ENCODE data around the gene PSG11. TPM values are rescaled to one million over a fixed set of nuclear protein-coding genes. Genes with fewer than 3 reads are reported as not detected.

Gene PSG11
- total and polyA plus RNA-seq, 9 of the 15 experiments (the other 6 are each of a cell fraction or from before 2014, with no cell fraction given), result not detected

Other genes starting within 250 kb of the PSG11 start
- not detected in 2 replicates for gene PSG1, start 146.8 kb downstream of the PSG11 start, total RNA-seq (2014; rRNA removed)
- not detected in 2 replicates for gene PSG1, start 146.8 kb downstream of the PSG11 start, total RNA-seq (2014; rRNA removed; fragmentation: Illumina TruSeq; extraction: Trizol)
- not detected in 2 replicates for gene PSG1, start 146.8 kb downstream of the PSG11 start, total RNA-seq (2015; rRNA removed; fragmentation: Illumina TruSeq; extraction: Trizol)
- gene PSG1, start 146.8 kb downstream of the PSG11 start, total RNA-seq (2021), result not detected in 2 replicates
- gene PSG1, start 146.8 kb downstream of the PSG11 start, polyA plus RNA-seq (2011; rRNA removed), result not detected in 2 replicates
- not detected in 2 replicates for gene PSG1, start 146.8 kb downstream of the PSG11 start, polyA plus RNA-seq (2014; fragmentation: Illumina TruSeq; extraction: Trizol)
- gene PSG1, start 146.8 kb downstream of the PSG11 start, polyA plus RNA-seq (2014; fragmentation: Nextera tagmentation; extraction: Ambion mirVana), result not detected
- gene PSG1, start 146.8 kb downstream of the PSG11 start, polyA plus RNA-seq (2014; rRNA removed), result not detected in 2 replicates
- gene PSG6, start 108.6 kb downstream of the PSG11 start, total RNA-seq (2014; rRNA removed), result not detected in 2 replicates
- gene PSG6, start 108.6 kb downstream of the PSG11 start, total RNA-seq (2014; rRNA removed; fragmentation: Illumina TruSeq; extraction: Trizol), result not detected in 2 replicates
- gene PSG6, start 108.6 kb downstream of the PSG11 start, total RNA-seq (2015; rRNA removed; fragmentation: Illumina TruSeq; extraction: Trizol), result not detected in 2 replicates
- gene PSG6, start 108.6 kb downstream of the PSG11 start, total RNA-seq (2021), result not detected in 2 replicates
- not detected in 2 replicates for gene PSG6, start 108.6 kb downstream of the PSG11 start, polyA plus RNA-seq (2011; rRNA removed)
- not detected in 2 replicates for gene PSG6, start 108.6 kb downstream of the PSG11 start, polyA plus RNA-seq (2014; fragmentation: Illumina TruSeq; extraction: Trizol)
- gene PSG6, start 108.6 kb downstream of the PSG11 start, polyA plus RNA-seq (2014; fragmentation: Nextera tagmentation; extraction: Ambion mirVana), result not detected
- gene PSG6, start 108.6 kb downstream of the PSG11 start, polyA plus RNA-seq (2014; rRNA removed), result not detected in 2 replicates
- not detected in 2 replicates for gene PSG7, start 89.3 kb downstream of the PSG11 start, total RNA-seq (2014; rRNA removed)
- gene PSG7, start 89.3 kb downstream of the PSG11 start, total RNA-seq (2014; rRNA removed; fragmentation: Illumina TruSeq; extraction: Trizol), result not detected in 2 replicates
- not detected in 2 replicates for gene PSG7, start 89.3 kb downstream of the PSG11 start, total RNA-seq (2015; rRNA removed; fragmentation: Illumina TruSeq; extraction: Trizol)
- gene PSG7, start 89.3 kb downstream of the PSG11 start, total RNA-seq (2021), result not detected in 2 replicates
- gene PSG7, start 89.3 kb downstream of the PSG11 start, polyA plus RNA-seq (2011; rRNA removed), result not detected in 2 replicates
- not detected in 2 replicates for gene PSG7, start 89.3 kb downstream of the PSG11 start, polyA plus RNA-seq (2014; fragmentation: Illumina TruSeq; extraction: Trizol)
- not detected for gene PSG7, start 89.3 kb downstream of the PSG11 start, polyA plus RNA-seq (2014; fragmentation: Nextera tagmentation; extraction: Ambion mirVana)
- not detected in 2 replicates for gene PSG7, start 89.3 kb downstream of the PSG11 start, polyA plus RNA-seq (2014; rRNA removed)
- gene PSG2, start 56.2 kb upstream of the PSG11 start, total RNA-seq (2014; rRNA removed), result not detected in 2 replicates
- not detected in 2 replicates for gene PSG2, start 56.2 kb upstream of the PSG11 start, total RNA-seq (2014; rRNA removed; fragmentation: Illumina TruSeq; extraction: Trizol)
- gene PSG2, start 56.2 kb upstream of the PSG11 start, total RNA-seq (2015; rRNA removed; fragmentation: Illumina TruSeq; extraction: Trizol), result not detected in 2 replicates
- gene PSG2, start 56.2 kb upstream of the PSG11 start, total RNA-seq (2021), result not detected in 2 replicates
- not detected in 2 replicates for gene PSG2, start 56.2 kb upstream of the PSG11 start, polyA plus RNA-seq (2011; rRNA removed)
- gene PSG2, start 56.2 kb upstream of the PSG11 start, polyA plus RNA-seq (2014; fragmentation: Illumina TruSeq; extraction: Trizol), result not detected in 2 replicates
- gene PSG2, start 56.2 kb upstream of the PSG11 start, polyA plus RNA-seq (2014; fragmentation: Nextera tagmentation; extraction: Ambion mirVana), result not detected
- not detected in 2 replicates for gene PSG2, start 56.2 kb upstream of the PSG11 start, polyA plus RNA-seq (2014; rRNA removed)
- gene PSG5, start 160.1 kb upstream of the PSG11 start, total RNA-seq (2014; rRNA removed), result not detected in 2 replicates
- gene PSG5, start 160.1 kb upstream of the PSG11 start, total RNA-seq (2014; rRNA removed; fragmentation: Illumina TruSeq; extraction: Trizol), result not detected in 2 replicates
- not detected in 2 replicates for gene PSG5, start 160.1 kb upstream of the PSG11 start, total RNA-seq (2015; rRNA removed; fragmentation: Illumina TruSeq; extraction: Trizol)
- gene PSG5, start 160.1 kb upstream of the PSG11 start, total RNA-seq (2021), result not detected in 2 replicates
- gene PSG5, start 160.1 kb upstream of the PSG11 start, polyA plus RNA-seq (2011; rRNA removed), result not detected in 2 replicates
- not detected in 2 replicates for gene PSG5, start 160.1 kb upstream of the PSG11 start, polyA plus RNA-seq (2014; fragmentation: Illumina TruSeq; extraction: Trizol)
- gene PSG5, start 160.1 kb upstream of the PSG11 start, polyA plus RNA-seq (2014; fragmentation: Nextera tagmentation; extraction: Ambion mirVana), result not detected
- gene PSG5, start 160.1 kb upstream of the PSG11 start, polyA plus RNA-seq (2014; rRNA removed), result not detected in 2 replicates
- not detected in 2 replicates for gene PSG4, start 179.2 kb upstream of the PSG11 start, total RNA-seq (2014; rRNA removed)
- not detected in 2 replicates for gene PSG4, start 179.2 kb upstream of the PSG11 start, total RNA-seq (2014; rRNA removed; fragmentation: Illumina TruSeq; extraction: Trizol)
- not detected in 2 replicates for gene PSG4, start 179.2 kb upstream of the PSG11 start, total RNA-seq (2015; rRNA removed; fragmentation: Illumina TruSeq; extraction: Trizol)
- gene PSG4, start 179.2 kb upstream of the PSG11 start, total RNA-seq (2021), result not detected in 2 replicates
- not detected in 2 replicates for gene PSG4, start 179.2 kb upstream of the PSG11 start, polyA plus RNA-seq (2011; rRNA removed)
- not detected in 2 replicates for gene PSG4, start 179.2 kb upstream of the PSG11 start, polyA plus RNA-seq (2014; fragmentation: Illumina TruSeq; extraction: Trizol)
- gene PSG4, start 179.2 kb upstream of the PSG11 start, polyA plus RNA-seq (2014; fragmentation: Nextera tagmentation; extraction: Ambion mirVana), result not detected
- gene PSG4, start 179.2 kb upstream of the PSG11 start, polyA plus RNA-seq (2014; rRNA removed), result 0.03 TPM in 1 of 2 replicates, not detected in the other
- not detected in 2 replicates for gene PSG9, start 243.1 kb upstream of the PSG11 start, total RNA-seq (2014; rRNA removed)
- not detected in 2 replicates for gene PSG9, start 243.1 kb upstream of the PSG11 start, total RNA-seq (2014; rRNA removed; fragmentation: Illumina TruSeq; extraction: Trizol)
- not detected in 2 replicates for gene PSG9, start 243.1 kb upstream of the PSG11 start, total RNA-seq (2015; rRNA removed; fragmentation: Illumina TruSeq; extraction: Trizol)
- gene PSG9, start 243.1 kb upstream of the PSG11 start, total RNA-seq (2021), result not detected in 2 replicates
- not detected in 2 replicates for gene PSG9, start 243.1 kb upstream of the PSG11 start, polyA plus RNA-seq (2011; rRNA removed)
- gene PSG9, start 243.1 kb upstream of the PSG11 start, polyA plus RNA-seq (2014; fragmentation: Illumina TruSeq; extraction: Trizol), result not detected in 2 replicates
- under 1 TPM in 1 of 2 experiments, not detected in 1; 0.20 TPM for gene PSG9, start 243.1 kb upstream of the PSG11 start, polyA plus RNA-seq (2014; fragmentation: Nextera tagmentation; extraction: Ambion mirVana)
- not detected in 2 replicates for gene PSG9, start 243.1 kb upstream of the PSG11 start, polyA plus RNA-seq (2014; rRNA removed)

Data from K562 (cell line).